HG03354 (cell line): ENCODE data around the gene ZBTB45.
A peak's percentile ranks its signal among the peaks of the same experiment; 100 is the strongest.
"Not testable (repeated sequence)": the region's sequence is repeated elsewhere in the genome, so short reads cannot be mapped to it uniquely, and the experiment has no call there.

ENCODE experiments used
- ATAC-seq: cut with Tn5 transposase; IDR thresholded peaks from one replicate; pipeline ENCODE4 v1.9.1; 2021; ENCODE audit warnings: mild to moderate bottlenecking; ENCODE audit not compliant: unreplicated experiment, poor library complexity, severe bottlenecking

ZBTB45 gene

DNA sequence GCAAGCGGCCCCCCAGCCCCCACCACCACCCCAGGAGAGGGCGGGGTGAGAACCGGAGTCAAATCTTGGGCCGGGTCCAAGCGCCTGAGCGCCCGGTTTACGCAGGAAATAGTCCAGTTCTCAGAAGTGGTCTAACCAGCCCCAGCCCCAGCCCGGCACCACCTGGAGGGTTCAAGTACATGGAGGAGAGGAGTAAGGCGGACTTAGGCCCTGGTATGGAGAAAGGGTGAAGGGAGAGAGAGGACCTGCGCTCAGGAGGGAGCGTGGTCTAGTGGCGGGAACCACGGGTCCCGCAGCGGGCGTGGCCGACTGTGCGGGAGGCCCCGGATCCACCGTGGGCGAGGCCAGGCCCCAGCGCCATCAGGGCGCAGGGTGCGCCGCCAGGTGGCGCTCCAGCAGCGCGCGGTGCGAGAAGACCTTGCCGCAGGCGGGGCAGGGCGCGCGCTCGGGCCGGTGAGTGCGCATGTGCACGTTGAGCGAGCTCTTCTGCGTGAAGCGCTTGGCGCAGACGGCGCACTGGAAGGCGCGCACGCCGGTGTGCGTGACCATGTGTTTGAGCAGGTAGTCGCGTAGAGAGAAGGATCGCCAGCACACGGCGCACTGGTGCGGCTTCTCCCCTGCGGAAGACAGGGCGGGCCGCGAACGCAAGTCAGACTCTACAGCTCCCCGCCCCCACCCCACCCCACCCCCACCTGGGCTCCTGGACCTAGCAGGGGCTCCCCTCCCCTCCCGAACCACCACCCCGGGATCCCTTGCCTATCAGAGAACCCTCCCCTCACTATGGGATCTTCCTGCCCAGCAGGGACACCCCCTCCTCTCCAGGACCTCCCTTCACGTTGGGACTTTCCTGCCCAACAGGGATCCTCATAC is 5.7 kb downstream of the ZBTB45 start:
- peak; percentile 79 for ATAC-seq

DNA sequence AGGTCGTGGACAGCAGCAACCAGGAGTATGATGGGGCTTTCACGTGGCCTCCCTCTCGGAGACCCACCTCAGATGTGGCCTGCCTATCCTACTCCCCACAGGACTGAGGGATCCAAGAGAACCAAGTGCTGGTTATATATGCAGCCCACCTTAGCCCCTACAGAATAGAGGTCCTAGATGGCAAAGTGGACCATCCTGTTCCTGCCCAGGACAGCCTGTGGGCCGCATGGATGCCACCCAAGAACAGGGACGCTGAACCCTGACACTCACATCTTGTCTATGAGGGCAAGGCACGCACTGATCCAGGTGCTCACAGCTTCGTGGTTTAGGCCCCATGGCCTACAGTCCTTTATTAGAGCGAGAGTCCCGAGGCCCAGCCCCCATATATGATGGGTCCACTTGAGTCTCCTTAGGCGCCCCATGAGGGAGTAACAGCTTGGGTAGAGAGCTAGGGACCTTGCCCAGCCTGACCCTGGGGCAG is 6.4 kb downstream of the ZBTB45 start:
- no peak for ATAC-seq

DNA sequence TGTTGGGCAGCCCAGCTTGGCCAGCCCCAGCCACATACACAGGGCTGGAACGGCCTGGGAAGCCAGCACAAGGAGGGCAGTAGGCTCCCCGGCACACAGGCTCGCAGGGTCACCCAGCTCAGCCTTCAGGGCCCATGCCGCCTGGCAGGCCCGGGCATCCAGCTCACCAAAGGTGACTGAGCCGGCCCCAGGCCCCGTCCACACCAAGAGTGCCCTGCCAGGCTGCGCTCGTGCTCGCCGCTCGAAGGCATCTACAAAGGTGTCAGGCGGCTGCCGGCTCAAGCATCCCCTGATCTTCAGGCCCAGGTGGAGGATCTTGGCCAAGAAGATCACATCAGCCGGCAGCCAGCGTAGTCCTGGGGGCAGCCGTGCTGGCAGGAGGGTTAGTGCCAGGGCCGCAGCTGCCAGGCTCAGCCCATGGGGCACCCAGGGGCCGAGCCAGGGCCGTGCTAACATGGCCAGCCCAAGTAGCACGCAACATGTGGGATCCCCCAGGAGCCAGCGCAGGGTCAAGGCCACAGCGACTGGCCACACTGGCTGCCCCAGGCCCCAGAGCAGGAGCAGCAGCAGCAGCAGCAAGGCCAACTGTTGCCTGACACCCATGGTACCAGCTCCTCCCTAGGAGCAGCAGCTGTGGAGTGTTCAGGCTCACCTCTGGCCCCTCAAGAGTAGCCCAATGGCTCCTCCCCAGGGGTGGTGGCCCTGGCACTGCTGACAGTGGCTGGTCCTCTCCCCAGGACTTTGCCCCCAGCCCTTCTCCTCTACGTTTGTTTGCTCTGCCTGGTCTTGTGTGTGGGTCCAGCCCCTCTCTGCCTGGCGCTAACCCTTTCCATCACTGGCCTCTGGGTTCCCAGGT is 8.0 kb downstream of the ZBTB45 start, which contains the start of gene SLC27A5:
Gene SLC27A5 (minus strand): TSS at position 640 of the 856 bp plus-strand sequence. CDS start 37 bp downstream, at position 603.
- ATAC-seq = no peak

GRCh38 chr19:58510084-58510862 is 9.3 kb downstream of the ZBTB45 start:
- ATAC-seq = no peak

GRCh38 chr19:58509731-58510083 is 9.9 kb downstream of the ZBTB45 start:
- ATAC-seq = no peak

GRCh38 chr19:58507602-58508223 is 11.9 kb downstream of the ZBTB45 start:
- ATAC-seq = not testable (repeated sequence)

DNA sequence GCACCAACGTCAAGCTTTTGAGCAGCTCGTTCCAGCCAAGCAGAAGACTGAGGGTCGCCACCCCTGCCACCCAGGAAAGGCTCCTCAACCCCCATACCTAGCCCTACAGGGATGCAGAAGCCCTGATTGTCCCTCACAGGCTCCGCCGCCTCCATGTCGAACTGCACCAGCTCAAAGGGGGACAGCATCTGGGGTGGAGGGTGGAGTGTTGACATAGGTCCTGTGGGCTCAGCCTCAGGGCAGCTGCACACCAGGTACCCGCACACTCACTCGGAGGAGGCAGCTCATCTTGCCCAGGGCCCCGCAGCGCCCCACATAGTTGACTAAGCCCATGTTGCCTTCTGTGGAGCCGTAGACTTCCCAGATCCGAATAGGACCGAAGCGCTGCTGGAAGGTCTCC is 19.4 kb downstream of the ZBTB45 start:
- ATAC-seq = no peak

DNA sequence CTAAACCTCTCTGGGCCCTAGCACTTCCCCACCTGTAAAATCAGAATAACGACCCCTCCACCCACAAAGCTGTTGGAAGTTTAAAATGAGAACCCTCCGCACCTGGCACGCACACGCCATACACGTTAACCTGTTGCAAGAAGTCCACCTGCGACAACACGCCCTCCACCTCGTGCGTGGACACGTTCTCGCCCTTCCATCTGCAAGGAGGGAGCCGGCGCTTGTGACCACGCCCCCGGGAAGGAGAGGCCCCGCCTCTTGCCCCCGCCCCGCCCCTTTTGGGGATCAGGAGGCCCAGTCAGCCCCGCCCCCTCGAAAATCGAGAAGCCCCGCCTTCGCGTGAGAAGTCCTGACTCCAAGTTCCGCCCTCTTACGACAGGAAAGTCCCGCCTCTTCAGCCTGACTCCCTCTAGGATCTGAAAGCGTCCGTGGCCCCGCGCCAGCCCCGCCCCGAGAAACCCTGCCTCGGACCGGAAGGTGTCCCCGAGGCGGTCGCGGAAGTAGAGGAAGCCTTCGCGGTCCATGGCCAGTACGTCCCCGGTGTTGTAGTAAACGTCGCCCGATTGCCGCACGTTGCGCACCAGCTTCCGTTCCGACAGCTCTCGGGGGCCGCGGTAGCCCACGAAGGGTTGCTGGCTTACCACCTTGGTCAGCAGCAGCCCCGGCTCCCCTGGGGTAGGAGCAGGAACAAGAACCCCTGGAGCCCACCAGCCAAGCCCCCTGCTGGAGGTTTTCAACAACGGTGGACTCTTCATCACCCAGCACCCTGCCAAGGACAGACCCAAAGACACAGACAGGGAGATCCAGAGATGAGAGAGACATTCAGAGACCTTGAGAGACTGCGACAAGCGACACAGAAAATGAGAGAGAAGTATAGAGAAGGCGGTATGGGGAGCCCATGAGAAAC is 20.3 kb downstream of the ZBTB45 start:
- peak; percentile 86 for ATAC-seq

- ATAC-seq = no peak
Observed at GRCh38 chr19:58498316-58499020, 21.1 kb downstream of the ZBTB45 start.

- ATAC-seq = no peak
Observed at GRCh38 chr19:58497634-58498170, 21.9 kb downstream of the ZBTB45 start.

- no peak for ATAC-seq
Observed at GRCh38 chr19:58492265-58492664, 27.3 kb downstream of the ZBTB45 start.

DNA sequence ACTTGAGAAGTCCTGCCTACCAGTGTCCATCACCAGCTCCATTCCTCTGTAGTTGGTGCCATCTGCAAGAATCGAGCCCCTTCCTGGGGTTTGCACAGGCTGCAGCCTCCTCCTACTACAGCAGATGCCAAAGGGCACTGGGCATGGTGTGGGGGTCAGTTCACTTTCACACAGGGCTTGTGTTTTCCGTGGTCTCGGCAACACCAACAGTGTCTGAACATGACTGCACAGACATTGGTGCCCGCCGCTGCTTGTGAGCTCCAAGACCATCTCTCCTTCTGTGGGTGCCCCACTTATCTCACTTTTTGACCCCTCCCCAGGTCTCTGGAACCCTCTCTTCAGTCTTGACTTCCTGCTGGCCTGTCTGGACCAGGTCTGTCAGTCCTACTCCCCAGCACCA is 28.2 kb downstream of the ZBTB45 start:
- ATAC-seq = no peak

- ATAC-seq = not testable (repeated sequence)
Observed at GRCh38 chr19:58484349-58484748, 35.3 kb downstream of the ZBTB45 start.

DNA sequence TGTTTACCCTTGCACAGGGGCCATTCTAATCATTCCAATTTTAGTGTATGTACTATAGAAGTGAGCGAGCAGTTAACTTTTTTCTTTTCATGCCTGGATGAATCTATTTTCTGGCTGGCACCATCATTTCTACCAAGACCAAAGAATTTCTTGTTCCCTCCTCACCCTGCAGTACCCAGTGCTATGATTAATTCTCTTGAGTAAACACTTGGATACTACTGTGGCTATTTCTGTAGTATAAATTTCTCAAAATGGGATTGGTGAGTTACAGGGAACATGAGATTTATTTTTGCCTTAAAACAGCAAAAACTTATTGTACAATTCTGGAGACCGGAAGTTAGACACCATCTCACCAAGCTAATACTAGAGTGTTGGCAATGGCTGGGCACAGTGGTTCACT is 35.8 kb downstream of the ZBTB45 start:
- ATAC-seq = no peak

GRCh38 chr19:58482372-58482771 is 37.2 kb downstream of the ZBTB45 start:
- ATAC-seq = no peak

- no peak for ATAC-seq
Observed at GRCh38 chr19:58480831-58481230, 38.8 kb downstream of the ZBTB45 start.

- ATAC-seq = no peak
Observed at GRCh38 chr19:58480481-58480830, 39.2 kb downstream of the ZBTB45 start.
